Measurements from ENCODE around the gene PIK3R3. TPM values are rescaled to one million over a fixed set of nuclear protein-coding genes. Genes with fewer than 3 reads are reported as not detected.

Gene PIK3R3
- total and polyA plus RNA-seq, 9 of the 15 experiments (the other 6 are each of a cell fraction or from before 2014, with no cell fraction given) = 1.4 to 7.7 (median 4.6) TPM

- TF ChIP-seq ZNF124 (CRISPR knock-in tag; IDR thresholded peaks at IDR 0.05) = no peak
- TF ChIP-seq DLX4 (CRISPR knock-in tag; IDR thresholded peaks at IDR 0.05) = no peak
- no peak for TF ChIP-seq ARHGAP35 (IDR thresholded peaks at IDR 0.05; ENCODE audit: partially characterized antibody)
- no peak for TF ChIP-seq GTF2A2 (tag; IDR thresholded peaks at IDR 0.05)
- TF ChIP-seq TAF7 (tag; IDR thresholded peaks at IDR 0.05) = no peak
- TF ChIP-seq SNRNP70 (optimal IDR thresholded peaks at IDR 0.05; ENCODE audit: low read depth, low read length) = no peak
- no peak for TF ChIP-seq ARID2 (IDR thresholded peaks at IDR 0.05)
- TF ChIP-seq DACH1 (IDR thresholded peaks at IDR 0.05; ENCODE audit: partially characterized antibody) = peak; percentile 99
- peak; percentile 96 for TF ChIP-seq JUND (IDR thresholded peaks at IDR 0.05; ENCODE audit: borderline replicate concordance, low read depth, low read length)
- peak; percentile 93; the same call in 2 of the 3 replicates for TF ChIP-seq JUND (tag; IDR thresholded peaks at IDR 0.05; ENCODE audit: borderline replicate concordance, low read depth, low read length)
- peak; percentile 56 for TF ChIP-seq NR2C1 (IDR thresholded peaks at IDR 0.05)
- peak; percentile 64; the same call in 1 of the 2 replicates for TF ChIP-seq NR2C1 (tag; IDR thresholded peaks at IDR 0.05)
- TF ChIP-seq NR2C2 (CRISPR knock-in tag; IDR thresholded peaks at IDR 0.05) = no peak
- peak; percentile 75 for TF ChIP-seq NR2C2 (tag; IDR thresholded peaks at IDR 0.05)
- peak; percentile 96 for TF ChIP-seq TFAP4 (CRISPR knock-in tag; IDR thresholded peaks at IDR 0.05; ENCODE audit: borderline replicate concordance)
- TF ChIP-seq ZNF239 (CRISPR knock-in tag; IDR thresholded peaks at IDR 0.05) = no peak
- no peak for TF ChIP-seq JUNB (CRISPR knock-in tag; conservative IDR thresholded peaks at IDR 0.05)
- TF ChIP-seq ZBTB11 (CRISPR knock-in tag; IDR thresholded peaks at IDR 0.05) = peak in 1 of 3 experiments; percentile 85; a peak in 2 of 6 replicates
- no peak for TF ChIP-seq PATZ1 (CRISPR knock-in tag; IDR thresholded peaks at IDR 0.05; ENCODE audit: borderline replicate concordance)
- TF ChIP-seq GABPB2 (CRISPR knock-in tag; conservative IDR thresholded peaks at IDR 0.05) = no peak
- no peak for TF ChIP-seq TEAD2 (tag; IDR thresholded peaks at IDR 0.05)
Observed at GRCh38 chr1:46158312-46159281, 26.2 kb upstream of the PIK3R3 start (continued).

All from K562 (cell line).